Fibroblast of skin of scalp (primary cell): ENCODE results near the gene RALGAPA2.

ENCODE experiments used
- DNase-seq: peaks from one replicate; pipeline ENCODE4 v3.0.0-alpha.2; 2013

RALGAPA2 gene

DNA sequence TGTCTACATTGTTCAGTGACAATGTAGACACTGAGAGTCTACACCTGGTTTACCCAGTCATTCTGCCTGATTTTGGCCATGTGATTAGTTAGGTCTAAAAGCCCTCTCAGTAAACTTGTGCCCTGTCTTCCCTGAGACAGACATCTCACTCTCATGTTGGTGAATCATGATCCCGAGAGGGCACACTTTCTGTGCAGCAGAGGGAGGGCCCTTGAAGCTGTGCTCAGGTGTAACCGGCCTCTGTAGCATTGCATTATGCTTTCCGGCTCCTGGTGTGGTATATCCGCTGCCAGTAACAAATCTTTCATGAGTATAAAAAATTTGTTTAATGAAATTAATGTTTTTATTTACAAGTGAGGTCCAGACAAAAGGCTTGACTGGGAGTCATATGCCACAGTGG lies 85.0 kb downstream of the RALGAPA2 start:
- DNase-seq, result no peak

GRCh38 chr20:20624914-20625313 lies 87.5 kb downstream of the RALGAPA2 start:
- no peak for DNase-seq

DNA sequence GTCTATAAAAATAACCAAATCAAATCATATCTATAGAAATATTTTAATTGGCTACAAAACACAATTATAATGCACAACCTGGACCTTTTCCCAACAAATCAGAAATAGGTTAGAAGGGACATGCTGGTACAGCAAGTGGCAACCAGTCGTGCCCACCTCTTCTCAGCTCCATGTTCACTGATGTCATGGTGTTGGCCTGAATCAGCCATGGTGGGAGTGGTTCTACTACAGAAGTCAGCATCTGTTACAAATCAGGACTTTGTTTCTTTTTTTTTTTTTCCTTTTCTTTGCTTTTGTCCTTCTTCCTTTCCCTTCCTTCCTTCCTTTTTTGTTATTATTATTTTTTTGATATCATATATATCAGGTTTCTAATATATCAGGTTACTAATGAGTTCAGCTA lies 91.2 kb downstream of the RALGAPA2 start:
- DNase-seq, result no peak

DNA sequence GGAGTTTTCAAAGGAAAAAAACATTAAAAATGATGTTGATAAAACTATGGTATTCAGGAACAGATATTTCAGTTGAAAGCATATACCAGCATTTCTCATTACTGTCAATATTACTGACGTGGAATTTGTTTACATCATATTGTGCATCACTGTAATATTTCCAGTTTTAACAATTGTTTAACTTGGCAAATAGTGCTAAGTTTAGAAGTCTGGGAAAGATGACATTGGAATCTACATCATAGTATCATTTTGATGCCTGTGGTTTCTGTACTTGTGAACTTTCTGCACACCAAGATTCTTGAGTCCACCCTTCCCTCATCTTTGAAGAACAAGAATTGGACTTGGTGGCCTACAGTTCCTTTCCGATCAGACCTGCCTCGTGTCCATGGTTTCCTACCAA lies 98.1 kb downstream of the RALGAPA2 start:
- DNase-seq, result peak; percentile 71

DNA sequence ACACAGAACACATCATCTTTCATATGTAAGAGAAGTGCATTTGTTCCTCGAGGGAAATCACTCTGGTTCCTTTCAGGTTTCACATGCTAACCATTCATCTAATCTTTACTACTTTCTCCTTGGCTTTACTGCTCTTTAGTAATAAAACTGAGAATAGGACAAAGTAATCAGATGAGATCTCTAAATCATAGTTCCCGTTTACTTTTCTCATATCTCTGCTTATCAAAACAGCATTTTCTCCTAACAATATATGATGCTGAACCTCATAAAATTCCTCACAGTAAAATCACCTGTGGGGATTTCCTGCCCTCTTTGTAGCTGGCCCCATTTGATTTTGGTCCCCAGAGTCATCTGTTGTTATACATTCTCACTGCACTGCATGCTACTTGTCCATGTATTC lies 100.2 kb downstream of the RALGAPA2 start:
- no peak for DNase-seq

- DNase-seq, result no peak
These were observed 101.3 kb downstream of the RALGAPA2 start for GRCh38 chr20:20611167-20611566.

DNA sequence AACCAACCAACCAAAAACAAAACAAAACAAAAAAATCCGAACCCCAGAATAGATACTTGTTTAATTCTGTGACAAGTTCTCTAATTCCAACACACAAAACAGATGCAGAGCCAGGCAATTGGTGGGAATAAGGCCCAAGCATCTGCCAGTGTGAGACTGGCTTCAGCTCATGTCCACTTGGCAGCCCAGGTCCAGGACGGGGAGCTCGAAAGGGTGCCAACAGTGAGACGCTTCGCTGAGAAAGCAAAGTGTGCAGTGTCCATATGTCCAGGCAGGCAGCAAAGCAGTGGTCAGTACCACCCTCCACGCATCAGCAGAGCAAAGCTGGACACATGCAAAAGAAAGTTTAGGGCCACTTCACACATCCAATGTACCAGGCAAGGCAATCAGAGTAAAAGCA lies 102.9 kb downstream of the RALGAPA2 start:
- no peak for DNase-seq

DNA sequence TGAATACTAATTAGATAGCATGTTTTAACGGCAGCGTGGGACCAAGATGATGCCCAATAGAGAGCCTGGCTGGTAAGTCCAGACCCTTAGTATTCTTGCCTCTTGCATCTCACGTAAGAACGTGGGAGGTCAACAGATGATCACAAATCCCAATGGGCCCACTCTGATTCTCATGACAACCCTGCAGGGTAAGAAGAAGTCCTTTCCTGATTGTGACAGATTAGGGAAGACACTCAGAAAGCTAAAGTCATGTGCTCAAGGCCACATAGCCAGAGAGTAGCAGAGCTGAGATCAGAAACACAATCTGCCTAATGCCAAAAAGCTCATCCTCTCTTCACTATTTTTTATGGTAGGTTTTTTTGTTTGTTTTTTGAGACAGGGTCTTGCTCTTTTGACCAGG lies 103.8 kb downstream of the RALGAPA2 start:
- DNase-seq, result no peak

- DNase-seq, result no peak
These were observed 104.4 kb downstream of the RALGAPA2 start for GRCh38 chr20:20608041-20608440.

DNA sequence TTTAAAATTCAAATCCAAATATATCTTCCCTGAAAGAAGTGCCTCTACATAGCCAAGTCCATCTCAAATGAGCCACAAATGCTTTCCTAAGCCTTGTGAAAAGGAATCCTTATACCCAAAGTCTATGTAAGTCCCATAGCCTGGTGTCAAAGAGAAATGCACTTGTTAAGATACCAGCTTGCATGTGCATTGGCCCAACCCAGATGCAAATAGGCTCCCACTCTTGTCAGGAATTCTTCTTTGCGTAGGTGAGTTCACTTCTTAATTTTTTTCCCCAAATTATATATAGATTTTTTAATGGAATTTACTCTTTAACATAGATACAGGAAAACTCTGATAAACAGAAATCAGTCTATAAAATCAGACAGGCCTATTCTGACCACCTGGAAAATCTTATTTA lies 105.6 kb downstream of the RALGAPA2 start:
- DNase-seq, result no peak

DNA sequence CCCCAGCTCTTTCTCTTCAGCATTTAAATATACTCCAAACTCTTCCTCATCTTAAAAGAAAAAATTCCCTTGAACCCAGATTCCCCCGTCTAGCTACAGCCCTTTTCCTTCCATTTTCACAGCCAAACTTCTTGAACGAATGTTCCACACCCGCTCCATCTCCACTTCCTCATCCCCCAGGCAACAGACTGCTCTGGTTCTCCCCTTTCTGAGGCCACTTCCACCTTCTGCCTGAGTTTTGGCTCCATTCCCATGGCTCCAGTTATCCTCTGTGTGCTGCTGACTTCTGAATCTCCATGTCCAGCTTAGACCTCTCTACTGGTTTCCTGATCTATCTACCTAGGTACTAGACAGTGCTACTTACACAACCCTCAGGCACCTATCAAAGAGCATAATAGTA lies 106.4 kb downstream of the RALGAPA2 start:
- no peak for DNase-seq

DNA sequence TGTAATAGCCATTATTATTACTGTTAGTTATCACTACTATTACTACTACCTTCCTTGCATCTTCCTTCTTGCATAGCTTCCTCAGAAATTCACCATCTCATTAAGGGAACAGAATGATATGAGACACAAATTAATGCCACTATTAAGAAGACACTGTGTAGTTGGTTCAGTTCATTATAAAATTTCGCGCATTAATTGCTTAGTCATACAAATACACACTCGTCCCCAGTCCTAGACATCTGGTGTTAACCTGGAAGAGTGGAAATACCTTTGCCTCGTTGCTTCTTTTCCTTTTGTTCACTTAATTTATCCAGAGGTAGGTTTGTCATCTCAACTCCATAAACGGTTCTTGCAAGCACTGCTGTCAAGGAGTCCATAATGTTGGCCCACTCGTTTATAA lies 107.5 kb downstream of the RALGAPA2 start:
- no peak for DNase-seq

GRCh38 chr20:20604357-20604756 lies 108.1 kb downstream of the RALGAPA2 start:
- DNase-seq, result no peak

DNA sequence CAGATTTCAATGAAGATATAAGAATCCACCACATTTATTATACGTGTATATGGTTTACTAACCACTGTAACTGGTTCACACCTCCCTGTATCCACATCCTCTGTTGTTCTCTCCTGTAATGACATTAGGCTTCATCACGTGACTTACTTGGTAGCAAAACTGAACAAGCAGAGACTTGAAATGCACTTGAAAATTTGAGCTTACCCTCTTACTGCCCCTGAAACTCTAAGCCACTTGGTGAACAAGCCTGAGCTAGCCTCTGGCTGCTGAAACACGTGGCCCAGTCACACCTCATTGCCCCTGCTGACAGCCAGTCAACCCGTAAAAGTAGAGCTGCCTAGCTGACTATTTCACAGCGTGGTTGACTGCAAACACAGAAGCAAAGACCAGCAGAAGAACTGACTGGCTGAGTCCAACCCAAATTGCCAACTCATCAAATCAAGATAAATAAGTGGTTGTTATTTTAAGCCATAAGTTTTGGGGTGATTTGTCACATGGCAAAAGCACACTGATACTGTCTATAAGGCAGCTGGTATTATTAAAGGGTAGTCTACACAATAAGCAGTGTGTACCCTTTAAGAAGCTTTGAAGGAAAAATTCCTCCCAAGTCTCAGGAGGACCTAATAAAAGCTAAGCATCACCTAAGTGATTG lies 109.0 kb downstream of the RALGAPA2 start:
- DNase-seq, result no peak

GRCh38 chr20:20597966-20598365 lies 114.5 kb downstream of the RALGAPA2 start:
- DNase-seq, result no peak

- DNase-seq, result peak; percentile 38
These were observed 118.3 kb downstream of the RALGAPA2 start for GRCh38 chr20:20594171-20594530.

GRCh38 chr20:20593447-20594170 lies 118.8 kb downstream of the RALGAPA2 start:
- peak; percentile 54 for DNase-seq

- DNase-seq, result no peak
These were observed 127.3 kb downstream of the RALGAPA2 start for GRCh38 chr20:20585146-20585545.

DNA sequence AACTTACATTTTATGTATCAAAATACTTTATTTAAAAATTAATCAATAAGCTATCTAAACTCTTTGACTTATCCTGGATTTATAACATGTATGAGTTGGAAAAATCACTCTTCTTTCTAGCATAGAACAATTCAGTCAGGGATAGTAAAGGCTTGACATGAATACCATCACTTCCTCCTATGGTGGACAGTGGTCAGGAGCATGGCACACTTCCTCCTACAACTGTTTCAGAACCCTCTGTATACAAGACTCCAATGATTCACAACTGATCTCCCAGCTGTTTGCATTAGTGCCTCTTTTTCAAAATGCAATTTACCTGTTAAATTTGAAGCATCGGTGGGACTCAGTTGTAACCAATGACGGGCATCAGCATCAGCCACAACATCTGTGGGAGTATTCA lies 129.7 kb downstream of the RALGAPA2 start:
- no peak for DNase-seq

DNA sequence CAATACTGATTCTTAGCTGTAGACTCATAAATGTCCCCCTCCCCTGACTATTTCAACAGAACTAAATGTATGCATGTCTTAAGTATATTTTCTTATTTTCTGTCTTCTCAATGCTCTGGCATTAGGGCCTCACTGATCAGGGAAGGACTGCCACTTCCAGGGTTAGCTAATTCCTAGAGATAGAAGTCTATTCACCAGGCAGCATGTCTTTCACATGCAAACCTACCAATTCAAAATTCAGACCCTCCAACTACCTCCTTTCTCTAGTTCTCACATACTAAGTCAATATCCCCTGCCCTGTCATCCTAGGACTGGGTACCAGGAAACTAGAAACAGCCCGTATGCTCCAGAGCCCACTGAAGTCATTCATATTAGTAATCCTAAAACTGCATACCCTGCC lies 132.3 kb downstream of the RALGAPA2 start:
- DNase-seq, result no peak

DNA sequence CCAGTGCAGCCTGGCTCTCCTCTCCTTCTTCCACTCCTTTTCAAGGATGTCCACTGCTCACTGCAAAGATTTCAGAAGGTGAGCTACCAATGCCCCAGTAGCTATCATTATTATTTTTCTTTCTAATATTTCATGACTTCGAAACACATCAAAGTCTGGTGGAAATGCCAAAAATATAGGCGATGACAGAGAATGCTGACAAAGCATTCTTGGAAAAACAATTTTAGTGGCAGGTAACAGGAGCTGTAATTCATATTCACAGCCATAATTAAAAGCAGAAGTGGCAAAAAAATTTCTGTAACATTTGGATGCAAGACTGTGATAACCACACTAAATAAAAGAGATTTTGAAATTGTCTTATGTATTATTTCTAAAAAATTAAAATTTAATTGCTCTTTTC lies 133.6 kb downstream of the RALGAPA2 start:
- no peak for DNase-seq

DNA sequence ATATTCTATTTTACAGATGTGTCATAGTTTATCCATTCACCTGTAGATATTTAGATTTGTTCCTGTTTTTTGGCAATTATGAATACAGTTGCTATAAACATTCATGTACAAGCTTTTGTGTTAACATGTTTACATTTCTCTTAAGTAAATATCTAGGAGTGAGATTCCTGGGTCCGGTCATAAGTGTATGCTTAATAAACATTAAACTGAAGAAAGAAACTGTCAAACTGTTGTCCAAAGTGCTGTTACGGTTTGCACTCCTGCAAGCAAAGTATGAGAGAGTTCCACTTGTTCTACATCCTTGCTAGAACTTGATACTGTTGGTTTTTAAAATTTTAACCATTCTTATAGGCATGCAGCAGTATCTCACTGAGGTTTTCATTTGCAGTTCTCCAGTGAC lies 138.6 kb downstream of the RALGAPA2 start:
- DNase-seq, result no peak

- no peak for DNase-seq
These were observed 141.2 kb downstream of the RALGAPA2 start for GRCh38 chr20:20571068-20571780.

GRCh38 chr20:20568604-20569205 lies 143.7 kb downstream of the RALGAPA2 start:
- peak; percentile 51 for DNase-seq
